HFFc6 (cell line): ENCODE results near the gene FILIP1L. TPM values are rescaled to one million over a fixed set of nuclear protein-coding genes. Genes with fewer than 3 reads are reported as not detected.

Experiments
- DNase-seq: peaks from one replicate; pipeline ENCODE4 v3.0.0-alpha.2; 2018
- H3K27ac Mint-ChIP-seq: 2 replicates; pipeline ENCODE4 v1.8.0; 2020; ENCODE audit warnings: mild to moderate bottlenecking, mixed read lengths
- H3K27me3 Mint-ChIP-seq: 2 replicates; pipeline ENCODE4 v1.8.0; 2021; ENCODE audit warnings: mild to moderate bottlenecking, moderate library complexity, mixed read lengths; ENCODE audit not compliant: insufficient read depth
- H3K36me3 Mint-ChIP-seq: 2 replicates; pipeline ENCODE4 v1.8.0; 2021; ENCODE audit warnings: low read depth, mixed read lengths
- H3K4me1 Mint-ChIP-seq: 2 replicates; pipeline ENCODE4 v1.8.0; 2020; ENCODE audit warnings: low read depth, mixed read lengths
- H3K4me3 Mint-ChIP-seq: 2 replicates; pipeline ENCODE4 v1.8.0; 2020; ENCODE audit warnings: mild to moderate bottlenecking, moderate library complexity, mixed read lengths
- H3K9me3 Mint-ChIP-seq: 2 replicates; pipeline ENCODE4 v1.8.0; 2020; ENCODE audit warnings: mild to moderate bottlenecking, mixed read lengths
- CTCF ChIP-seq: fragments of 200-600 bp; sonication (generic); IDR thresholded peaks from 2 replicates; pipeline ENCODE4 v1.5.0; 2021; ENCODE audit warnings: antibody characterized with exemption, mild to moderate bottlenecking
- total RNA-seq, 6 experiments: library from RNA; stranded (reverse); fragmentation: NEBNext Ultra II Directional; extraction: Animal tissue kit (Norgen Biotek cat#: 25700); gene quantifications; 2 replicates in 1 of 6; 3 replicates in 5 of 6; pipeline ENCODE4 v1.2.3, GENCODE V29; 2021

The FILIP1L gene
- total RNA-seq, 6 experiments from 2014 or later = 37.8 to 54.7 (median 48.2) TPM

- no peaks in the 10 kb centered on the region for H3K9me3 Mint-ChIP-seq
- no peak for TF ChIP-seq CTCF
- peaks cover 33% of the 10 kb centered on the region for H3K4me1 Mint-ChIP-seq
- H3K27ac Mint-ChIP-seq = peak overlapping the region; percentile 10
- DNase-seq = peak; percentile 32
- no peaks in the 10 kb centered on the region for H3K36me3 Mint-ChIP-seq
- peak overlapping the region; percentile 48 for H3K4me3 Mint-ChIP-seq
- no peaks in the 10 kb centered on the region for H3K27me3 Mint-ChIP-seq
Measured at GRCh38 chr3:99825004-99825640, 289.2 kb downstream of the FILIP1L start.

GRCh38 chr3:99823723-99824711 is 290.3 kb downstream of the FILIP1L start:
- Mint-ChIP-seq H3K27ac (peak overlapping the region; percentile 4; the same call in 1 of the 2 replicates), H3K9me3 (no peaks in the 10 kb centered on the region), H3K36me3 (no peaks in the 10 kb centered on the region), H3K4me1 (peaks cover 37% of the 10 kb centered on the region), H3K4me3 (no peak overlapping the region), H3K27me3 (no peaks in the 10 kb centered on the region; the same call in 1 of the 2 replicates)
- DNase-seq = no peak
- TF ChIP-seq CTCF = no peak

- peaks cover 2% of the 10 kb centered on the region for H3K27me3 Mint-ChIP-seq
- TF ChIP-seq CTCF = no peak
- peak overlapping the region; percentile 99 for H3K27ac Mint-ChIP-seq
- peak overlapping the region; percentile 97 for H3K4me3 Mint-ChIP-seq
- H3K9me3 Mint-ChIP-seq = no peaks in the 10 kb centered on the region
- H3K36me3 Mint-ChIP-seq = no peaks in the 10 kb centered on the region
- no peak for DNase-seq
- peaks cover 28% of the 10 kb centered on the region for H3K4me1 Mint-ChIP-seq
Measured at GRCh38 chr3:99818818-99819217, 295.5 kb downstream of the FILIP1L start.

- Mint-ChIP-seq H3K36me3 (no peaks in the 10 kb centered on the region), H3K9me3 (no peaks in the 10 kb centered on the region), H3K27ac (peak within 1 kb of the TSS; percentile 99), H3K4me3 (peak within 1 kb of the TSS; percentile 97), H3K4me1 (peaks cover 21% of the 10 kb centered on the region), H3K27me3 (peaks cover 4% of the 10 kb centered on the region)
- TF ChIP-seq CTCF = peak; percentile 63
- DNase-seq = peak; percentile 92
Measured at GRCh38 chr3:99817437-99818240, 296.7 kb downstream of the FILIP1L start, which contains the start of gene CMSS1. CMSS1 (plus strand) TSS chr3:99817862.

- no peak for TF ChIP-seq CTCF
- Mint-ChIP-seq H3K9me3 (no peaks in the 10 kb centered on the region), H3K27me3 (peaks cover 7% of the 10 kb centered on the region), H3K36me3 (no peaks in the 10 kb centered on the region), H3K4me3 (peak overlapping the region; percentile 97), H3K4me1 (peaks cover 21% of the 10 kb centered on the region), H3K27ac (peak overlapping the region; percentile 99)
- DNase-seq = no peak
Measured at GRCh38 chr3:99817047-99817436, 297.3 kb downstream of the FILIP1L start.
